ENCODE data around the gene ITGA8.
"Not testable (repeated sequence)": the region's sequence is repeated elsewhere in the genome, so short reads cannot be mapped to it uniquely, and the experiment has no call there.

The ITGA8 gene

GRCh38 chr10:15494850-15495506, 224.7 kb downstream of the ITGA8 start:
- DNase-seq (ENCODE audit: low spot score): no peak

- DNase-seq (ENCODE audit: low spot score): no peak
Measured at GRCh38 chr10:15491856-15492642, 227.7 kb downstream of the ITGA8 start.

- no peak for DNase-seq (ENCODE audit: low spot score)
Measured at GRCh38 chr10:15489431-15489830, 230.3 kb downstream of the ITGA8 start.

GRCh38 chr10:15487376-15487775, 232.3 kb downstream of the ITGA8 start:
- DNase-seq (ENCODE audit: low spot score): no peak

- no peak for DNase-seq (ENCODE audit: low spot score)
Measured at GRCh38 chr10:15486404-15486803, 233.3 kb downstream of the ITGA8 start.

GRCh38 chr10:15485684-15486316, 233.9 kb downstream of the ITGA8 start:
- DNase-seq (ENCODE audit: low spot score): no peak

GRCh38 chr10:15485027-15485426, 234.7 kb downstream of the ITGA8 start:
- DNase-seq (ENCODE audit: low spot score): no peak

- no peak for DNase-seq (ENCODE audit: low spot score)
Measured at GRCh38 chr10:15484128-15484527, 235.6 kb downstream of the ITGA8 start.

- DNase-seq (ENCODE audit: low spot score): no peak
Measured at GRCh38 chr10:15483215-15484075, 236.3 kb downstream of the ITGA8 start.

GRCh38 chr10:15482156-15482555, 237.6 kb downstream of the ITGA8 start:
- DNase-seq (ENCODE audit: low spot score): no peak

- no peak for DNase-seq (ENCODE audit: low spot score)
Measured at GRCh38 chr10:15478950-15479349, 240.8 kb downstream of the ITGA8 start.

GRCh38 chr10:15478429-15478828, 241.3 kb downstream of the ITGA8 start:
- DNase-seq (ENCODE audit: low spot score): no peak

GRCh38 chr10:15476337-15476736, 243.4 kb downstream of the ITGA8 start:
- no peak for DNase-seq (ENCODE audit: low spot score)

- not testable (repeated sequence) for DNase-seq (ENCODE audit: low spot score)
Measured at GRCh38 chr10:15475439-15475838, 244.3 kb downstream of the ITGA8 start.

GRCh38 chr10:15474671-15475070, 245.1 kb downstream of the ITGA8 start:
- no peak for DNase-seq (ENCODE audit: low spot score)

- DNase-seq (ENCODE audit: low spot score): no peak
Measured at GRCh38 chr10:15473396-15473767, 246.3 kb downstream of the ITGA8 start.

- DNase-seq (ENCODE audit: low spot score): no peak
Measured at GRCh38 chr10:15472431-15473395, 247.0 kb downstream of the ITGA8 start.

GRCh38 chr10:15472008-15472407, 247.7 kb downstream of the ITGA8 start:
- DNase-seq (ENCODE audit: low spot score): no peak

GRCh38 chr10:15469111-15469510, 250.6 kb downstream of the ITGA8 start:
- no peak for DNase-seq (ENCODE audit: low spot score)

- DNase-seq (ENCODE audit: low spot score): no peak
Measured at GRCh38 chr10:15464381-15464780, 255.3 kb downstream of the ITGA8 start.
